Astrocyte (in vitro differentiated cells and primary cell): Measurements from ENCODE around the gene NIPBL. TPM values are rescaled to one million over a fixed set of nuclear protein-coding genes. Genes with fewer than 3 reads are reported as not detected.
A peak's percentile ranks its signal among the peaks of the same experiment; 100 is the strongest.

Source experiments
- DNase-seq: peaks from one replicate; pipeline ENCODE4 v3.0.0-alpha.2; 2010; ENCODE audit warnings: low read depth
- FAIRE-seq: peaks from 2 replicates; lab custom pipeline; 2011; peaks lifted over from hg19 to GRCh38; lab: Jason Lieb, UNC
- H2AFZ ChIP-seq: 2 replicates; pipeline ENCODE4 v1.6.0; 2012; ENCODE audit warnings: low read depth, low read length, inconsistent platforms
- H3K27ac ChIP-seq: 2 replicates; pipeline ENCODE4 v1.5.1; 2011; ENCODE audit warnings: low read depth, low read length, inconsistent platforms
- H3K27me3 ChIP-seq: 2 replicates; pipeline ENCODE4 v1.6.0; 2011; ENCODE audit warnings: low read length, inconsistent platforms; ENCODE audit not compliant: insufficient read depth
- H3K36me3 ChIP-seq: 2 replicates; pipeline ENCODE4 v1.5.1; 2011; ENCODE audit warnings: low read length, inconsistent platforms; ENCODE audit not compliant: insufficient read depth
- H3K4me1 ChIP-seq: 2 replicates; pipeline ENCODE4 v1.5.1; 2011; ENCODE audit warnings: low read length, inconsistent platforms; ENCODE audit not compliant: insufficient read depth
- H3K4me2 ChIP-seq: 2 replicates; pipeline ENCODE4 v1.6.0; 2012; ENCODE audit warnings: low read length, inconsistent platforms
- H3K4me3 ChIP-seq: 2 replicates; pipeline ENCODE4 v1.5.1; 2011; ENCODE audit warnings: low read depth, mild to moderate bottlenecking, low read length, inconsistent platforms; ENCODE audit not compliant: insufficient read depth
- H3K79me2 ChIP-seq: 2 replicates; pipeline ENCODE4 v1.6.0; 2012; ENCODE audit warnings: mild to moderate bottlenecking, low read length, inconsistent platforms; ENCODE audit not compliant: insufficient read depth
- H3K9ac ChIP-seq: 2 replicates; pipeline ENCODE4 v1.6.0; 2012; ENCODE audit warnings: mild to moderate bottlenecking, low read length, inconsistent platforms
- H3K9me3 ChIP-seq: 2 replicates; pipeline ENCODE4 v1.5.1; 2012; ENCODE audit warnings: low read depth, mild to moderate bottlenecking, low read length, inconsistent platforms; ENCODE audit not compliant: insufficient read depth
- H4K20me1 ChIP-seq: 2 replicates; pipeline ENCODE4 v1.6.0; 2012; ENCODE audit warnings: low read length, inconsistent platforms; ENCODE audit not compliant: insufficient read depth
- H3K27ac Mint-ChIP-seq: one replicate; pipeline ENCODE4 v1.8.0; 2021; ENCODE audit warnings: mild to moderate bottlenecking, mixed read lengths; ENCODE audit not compliant: unreplicated experiment
- H3K27me3 Mint-ChIP-seq: one replicate; pipeline ENCODE4 v1.8.0; 2021; ENCODE audit warnings: low read depth, mixed read lengths; ENCODE audit not compliant: unreplicated experiment
- H3K36me3 Mint-ChIP-seq: one replicate; pipeline ENCODE4 v1.8.0; 2021; ENCODE audit warnings: low read depth, mixed read lengths; ENCODE audit not compliant: unreplicated experiment
- H3K4me1 Mint-ChIP-seq: one replicate; pipeline ENCODE4 v1.8.0; 2021; ENCODE audit warnings: low read depth, mixed read lengths; ENCODE audit not compliant: unreplicated experiment
- H3K4me3 Mint-ChIP-seq: one replicate; pipeline ENCODE4 v1.8.0; 2021; ENCODE audit warnings: mild to moderate bottlenecking, moderate library complexity, mixed read lengths; ENCODE audit not compliant: unreplicated experiment
- H3K9me3 Mint-ChIP-seq: one replicate; pipeline ENCODE4 v1.8.0; 2021; ENCODE audit warnings: mild to moderate bottlenecking, mixed read lengths; ENCODE audit not compliant: unreplicated experiment
- EZH2 ChIP-seq: IDR thresholded peaks from 2 replicates; pipeline ENCODE4 v1.6.1; 2012; ENCODE audit warnings: mild to moderate bottlenecking, low read length, inconsistent platforms; ENCODE audit not compliant: insufficient read depth
- total RNA-seq: library from RNA; stranded (reverse); gene quantifications from 2 replicates; pipeline ENCODE4 v1.2.1, GENCODE V29; 2021
- TF ChIP-seq, protein P1 (sequence below): IDR thresholded peaks from 2 replicates; pipeline ENCODE4 v1.5.1; 2011; ENCODE audit warnings: low read depth, mild to moderate bottlenecking, inconsistent platforms, low read length, moderate library complexity; ENCODE audit not compliant: insufficient read depth

NIPBL gene
- total RNA-seq, 1 donor from 2014 or later: 45.3 TPM

DNA sequence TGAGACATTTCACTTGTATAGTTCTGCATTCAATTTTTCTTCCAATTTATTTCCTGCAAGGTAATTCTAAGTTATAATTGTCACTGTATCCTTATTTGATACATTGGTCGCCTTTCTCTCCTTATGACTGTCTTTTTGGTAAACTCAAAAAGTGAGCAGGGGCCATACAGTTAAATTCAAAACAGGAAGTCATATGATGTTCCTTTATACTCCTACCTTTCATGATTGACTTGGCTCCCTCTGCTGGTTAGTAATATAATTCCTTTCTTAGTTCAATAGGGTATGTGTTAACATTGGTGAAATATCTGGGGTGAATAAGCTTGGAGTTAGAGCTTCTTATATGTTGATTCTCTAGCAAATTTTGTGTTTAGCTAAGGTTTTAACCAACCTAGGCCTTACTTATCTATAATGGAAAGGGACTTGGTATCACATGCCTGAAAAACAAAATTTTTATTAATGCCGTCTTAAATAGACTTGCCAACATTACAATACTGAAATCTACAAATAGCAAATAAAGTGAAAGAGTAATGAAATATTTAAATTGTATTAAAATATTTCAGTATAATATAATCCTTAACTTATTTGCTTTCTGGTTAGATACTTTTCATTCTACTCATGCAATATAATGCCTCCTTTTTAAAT, 6.0 kb upstream of the NIPBL start:
- no peak overlapping the region for H3K27ac ChIP-seq
- peak; percentile 44 for DNase-seq
- no peak overlapping the region for H2AFZ ChIP-seq
- H3K36me3 Mint-ChIP-seq: peaks cover 4% of the 10 kb centered on the region
- peaks cover 6% of the 10 kb centered on the region for H3K4me1 ChIP-seq
- H3K4me1 Mint-ChIP-seq: peaks cover 6% of the 10 kb centered on the region
- no peak for FAIRE-seq
- no peak overlapping the region for H3K27ac Mint-ChIP-seq
- no peak for TF ChIP-seq EZH2
- TF ChIP-seq, protein P1, sequence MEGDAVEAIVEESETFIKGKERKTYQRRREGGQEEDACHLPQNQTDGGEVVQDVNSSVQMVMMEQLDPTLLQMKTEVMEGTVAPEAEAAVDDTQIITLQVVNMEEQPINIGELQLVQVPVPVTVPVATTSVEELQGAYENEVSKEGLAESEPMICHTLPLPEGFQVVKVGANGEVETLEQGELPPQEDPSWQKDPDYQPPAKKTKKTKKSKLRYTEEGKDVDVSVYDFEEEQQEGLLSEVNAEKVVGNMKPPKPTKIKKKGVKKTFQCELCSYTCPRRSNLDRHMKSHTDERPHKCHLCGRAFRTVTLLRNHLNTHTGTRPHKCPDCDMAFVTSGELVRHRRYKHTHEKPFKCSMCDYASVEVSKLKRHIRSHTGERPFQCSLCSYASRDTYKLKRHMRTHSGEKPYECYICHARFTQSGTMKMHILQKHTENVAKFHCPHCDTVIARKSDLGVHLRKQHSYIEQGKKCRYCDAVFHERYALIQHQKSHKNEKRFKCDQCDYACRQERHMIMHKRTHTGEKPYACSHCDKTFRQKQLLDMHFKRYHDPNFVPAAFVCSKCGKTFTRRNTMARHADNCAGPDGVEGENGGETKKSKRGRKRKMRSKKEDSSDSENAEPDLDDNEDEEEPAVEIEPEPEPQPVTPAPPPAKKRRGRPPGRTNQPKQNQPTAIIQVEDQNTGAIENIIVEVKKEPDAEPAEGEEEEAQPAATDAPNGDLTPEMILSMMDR: peak; percentile 67
- no peak overlapping the region for H3K4me2 ChIP-seq
- peaks cover 55% of the 10 kb centered on the region for H3K79me2 ChIP-seq
- H3K4me3 ChIP-seq: no peak overlapping the region
- no peaks in the 10 kb centered on the region for H3K9me3 ChIP-seq
- H3K9ac ChIP-seq: no peak overlapping the region
- no peaks in the 10 kb centered on the region for H3K27me3 ChIP-seq
- H3K27me3 Mint-ChIP-seq: no peaks in the 10 kb centered on the region
- no peaks in the 10 kb centered on the region for H3K36me3 ChIP-seq
- peaks cover 25% of the 10 kb centered on the region for H4K20me1 ChIP-seq
- H3K9me3 Mint-ChIP-seq: peaks cover 1% of the 10 kb centered on the region
- H3K4me3 Mint-ChIP-seq: no peak overlapping the region

DNA sequence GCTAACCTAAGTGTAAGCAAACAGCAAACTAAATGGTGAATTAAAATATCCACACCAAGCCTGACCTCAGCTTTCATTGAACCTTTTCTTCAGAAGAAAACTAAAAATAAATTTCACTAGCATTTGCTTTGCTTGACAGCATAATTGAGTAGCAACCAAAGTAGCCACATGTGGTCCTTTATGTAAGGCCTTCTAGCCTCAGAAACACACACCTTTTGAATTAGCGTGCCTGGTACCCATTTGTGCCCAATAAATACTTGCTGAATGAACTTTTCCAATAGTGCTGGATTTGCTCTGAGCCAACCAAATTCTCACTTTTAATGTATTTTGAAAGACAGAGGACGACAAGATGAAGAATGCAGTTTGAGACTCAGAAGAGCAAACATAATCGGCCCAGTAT, 2.1 kb upstream of the NIPBL start:
- peaks cover 48% of the 10 kb centered on the region for H4K20me1 ChIP-seq
- Mint-ChIP-seq H3K36me3 (no peaks in the 10 kb centered on the region), H3K27ac (peak overlapping the region; percentile 95), H3K4me1 (peaks cover 6% of the 10 kb centered on the region), H3K27me3 (no peaks in the 10 kb centered on the region), H3K9me3 (no peaks in the 10 kb centered on the region), H3K4me3 (peak overlapping the region; percentile 94)
- H3K79me2 ChIP-seq: peaks cover 85% of the 10 kb centered on the region
- peak overlapping the region; percentile 92 for H3K27ac ChIP-seq
- TF ChIP-seq EZH2: no peak
- TF ChIP-seq, protein P1: no peak
- H3K27me3 ChIP-seq: no peaks in the 10 kb centered on the region
- DNase-seq (no peak), FAIRE-seq (no peak)
- peak overlapping the region; percentile 98 for H3K9ac ChIP-seq
- no peaks in the 10 kb centered on the region for H3K9me3 ChIP-seq
- no peaks in the 10 kb centered on the region for H3K36me3 ChIP-seq
- peak overlapping the region; percentile 94 for H3K4me2 ChIP-seq
- peak overlapping the region; percentile 99 for H3K4me3 ChIP-seq
- H3K4me1 ChIP-seq: peaks cover 9% of the 10 kb centered on the region
- no peak overlapping the region for H2AFZ ChIP-seq
